HG02763 (cell line): ENCODE data around the gene GBA2.

Source experiments
- ATAC-seq: cut with Tn5 transposase; IDR thresholded peaks from one replicate; pipeline ENCODE4 v1.9.1; 2021; ENCODE audit warnings: mild to moderate bottlenecking, moderate library complexity; ENCODE audit not compliant: unreplicated experiment

The GBA2 gene

DNA sequence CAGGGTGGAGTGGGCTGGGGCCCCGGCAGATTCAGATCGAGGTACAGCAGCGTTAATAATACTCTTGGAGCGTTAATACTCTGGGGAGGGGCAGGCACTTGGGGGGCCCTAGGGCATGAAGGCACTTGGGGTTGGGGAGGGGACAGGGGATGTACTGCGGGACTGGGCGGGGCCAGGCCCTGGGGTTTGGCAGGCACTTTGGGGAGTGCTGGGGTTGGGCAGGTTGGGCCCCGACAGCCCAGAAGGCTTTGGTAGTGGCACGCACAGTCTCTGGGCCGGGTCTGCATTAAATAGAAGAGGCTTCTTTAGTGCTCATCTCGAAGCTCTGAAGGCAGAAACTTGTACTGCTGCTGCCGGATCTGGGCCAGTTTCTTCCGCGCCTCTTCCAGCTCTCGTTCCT, 51.5 kb downstream of the GBA2 start:
- ATAC-seq: no peak

DNA sequence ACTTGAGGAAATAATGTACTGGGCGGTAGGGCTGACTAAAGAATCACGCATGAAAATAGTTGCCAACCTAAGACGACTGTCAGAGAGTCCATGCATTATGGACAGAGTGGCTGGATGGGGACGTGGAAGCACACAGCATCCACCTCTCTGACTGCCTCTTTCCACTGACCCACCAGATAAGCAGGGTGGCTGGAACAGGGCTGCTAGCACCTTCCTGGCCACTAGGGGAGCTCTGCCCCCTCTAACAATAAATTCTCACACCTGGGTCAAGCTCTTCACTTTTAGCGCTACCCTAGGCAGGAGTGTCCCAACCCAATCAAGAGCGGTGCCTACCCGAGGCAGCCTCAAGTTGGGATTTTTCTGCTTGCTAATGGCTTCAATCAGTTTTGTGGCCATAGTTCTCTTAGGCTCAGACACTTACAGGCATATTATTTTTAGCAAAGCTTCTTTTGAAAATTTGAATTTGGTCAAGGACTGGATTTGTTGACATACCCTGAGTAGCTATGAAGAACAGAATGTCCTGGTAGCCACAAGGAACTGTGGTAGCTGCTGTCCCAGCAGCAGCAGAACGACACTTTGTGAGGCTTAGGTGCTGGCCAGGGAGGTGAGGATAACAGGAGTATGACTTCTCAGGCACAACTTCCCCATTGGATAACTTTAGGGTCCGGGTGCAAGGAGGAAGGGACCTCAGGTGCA, 52.4 kb downstream of the GBA2 start:
- no peak for ATAC-seq

DNA sequence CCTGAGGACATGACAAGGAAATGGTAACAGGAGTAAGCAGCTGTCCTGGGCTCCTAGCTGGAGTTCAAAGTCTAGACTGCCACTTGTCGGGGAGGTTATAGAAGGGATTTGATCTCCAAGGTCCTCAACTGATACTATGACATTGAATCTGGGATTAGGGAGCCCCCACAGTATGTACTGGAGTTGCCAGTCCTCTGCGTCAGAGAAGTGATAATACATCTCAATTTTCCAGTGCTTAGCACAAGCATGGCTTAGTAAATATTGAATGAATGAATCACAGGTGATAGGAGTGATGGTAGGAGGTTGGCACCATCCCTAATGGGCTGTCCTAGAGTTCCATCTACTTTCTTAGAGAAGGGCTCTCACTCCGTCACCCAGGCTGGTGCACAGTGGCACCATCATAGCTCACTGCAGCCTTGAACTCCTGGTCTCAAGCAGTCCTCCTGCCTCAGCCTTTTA, 53.1 kb downstream of the GBA2 start:
- ATAC-seq: no peak

DNA sequence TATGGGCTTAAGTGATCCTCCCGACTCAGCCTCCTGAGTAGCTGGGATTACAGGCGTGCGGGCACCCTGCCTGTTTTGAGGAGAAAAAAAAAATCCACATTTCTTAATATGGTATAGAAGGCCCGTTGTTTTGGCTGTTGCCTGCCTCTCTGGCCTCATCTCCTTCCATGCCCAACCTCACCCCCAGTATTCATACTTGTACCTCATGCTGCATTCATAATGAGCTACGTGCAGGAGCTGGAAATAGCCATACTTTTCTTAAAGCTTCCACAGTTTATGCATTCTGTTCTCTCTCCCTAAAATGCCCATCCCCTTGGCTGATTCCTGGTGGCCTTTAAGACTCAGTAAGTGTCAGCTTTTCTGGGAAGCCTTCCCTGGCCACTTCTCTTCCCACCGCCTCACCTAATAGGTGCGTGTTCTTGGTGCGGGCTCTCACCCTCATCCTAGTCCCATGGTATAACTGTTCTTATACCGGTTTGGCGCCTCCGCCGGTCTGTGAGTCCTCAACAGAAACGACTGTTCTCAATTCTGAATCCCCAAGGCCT, 57.2 kb downstream of the GBA2 start:
- no peak for ATAC-seq

DNA sequence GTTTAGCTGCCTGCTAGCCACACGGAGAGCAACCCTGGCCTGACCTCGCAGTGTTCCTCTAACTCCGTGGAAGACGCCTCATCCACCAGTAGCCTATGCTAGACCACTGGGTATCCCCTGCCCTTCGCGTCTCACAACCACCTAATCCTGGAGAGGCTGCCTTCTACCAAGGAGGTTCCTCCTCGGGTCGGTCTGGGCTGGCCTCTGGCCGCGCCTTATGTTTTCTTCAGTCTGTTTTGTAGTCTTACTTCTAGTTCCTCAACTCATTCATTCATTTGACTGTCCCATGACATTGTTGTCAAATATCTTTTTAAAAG, 57.7 kb downstream of the GBA2 start:
- ATAC-seq: no peak

DNA sequence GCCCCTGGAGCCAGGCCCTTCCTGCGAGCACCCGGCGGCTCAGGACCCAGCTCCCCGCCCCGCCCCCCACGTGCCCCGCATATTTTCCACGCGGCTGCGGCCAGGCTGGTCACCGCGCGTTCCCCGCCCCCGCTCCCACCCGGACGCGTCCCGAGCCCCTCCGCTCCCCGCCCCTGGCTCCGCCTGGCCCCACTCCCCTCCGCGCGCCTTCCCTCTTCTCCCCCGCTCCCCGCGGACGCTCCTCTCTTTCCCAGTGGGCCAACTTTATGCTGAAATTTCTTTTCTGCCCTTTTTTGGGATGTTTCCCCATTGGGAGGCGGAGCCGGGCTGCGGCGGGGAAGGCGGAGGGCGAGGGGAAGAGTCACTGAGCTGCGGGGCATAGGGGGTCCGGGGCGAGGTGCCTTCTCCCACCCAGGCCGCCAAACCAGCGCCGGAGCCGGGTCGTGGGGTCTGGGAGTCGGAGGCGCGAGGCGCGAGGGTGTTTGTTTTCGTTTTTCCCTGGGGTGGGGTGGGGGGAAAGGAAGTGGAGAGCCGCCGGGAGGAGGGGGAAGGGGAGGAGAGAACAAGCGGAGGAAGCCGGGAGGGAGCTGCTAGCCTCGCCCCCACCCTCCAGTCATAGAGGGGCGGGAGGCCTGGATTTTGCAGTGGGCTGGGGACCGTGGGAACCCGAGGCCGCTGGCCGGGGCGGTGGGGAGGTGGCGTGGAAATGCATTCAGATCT, 58.3 kb downstream of the GBA2 start:
- ATAC-seq: no peak

DNA sequence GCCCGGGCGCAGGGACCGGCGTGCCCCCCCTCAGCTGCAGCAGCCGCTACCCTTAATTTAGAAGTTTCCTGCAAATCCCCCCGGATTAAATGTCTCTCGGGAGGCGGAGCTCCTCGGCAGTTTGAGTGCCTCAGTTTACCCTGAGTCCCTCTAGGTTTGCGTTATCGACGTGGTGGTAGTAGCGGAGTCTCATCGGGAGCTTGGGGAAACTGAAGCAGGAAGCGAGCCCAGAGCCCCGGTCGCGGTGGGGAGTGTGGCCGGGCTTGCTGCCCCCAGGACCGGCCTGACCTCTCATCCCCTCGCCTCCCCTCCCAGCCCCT, 58.8 kb downstream of the GBA2 start:
- no peak for ATAC-seq

DNA sequence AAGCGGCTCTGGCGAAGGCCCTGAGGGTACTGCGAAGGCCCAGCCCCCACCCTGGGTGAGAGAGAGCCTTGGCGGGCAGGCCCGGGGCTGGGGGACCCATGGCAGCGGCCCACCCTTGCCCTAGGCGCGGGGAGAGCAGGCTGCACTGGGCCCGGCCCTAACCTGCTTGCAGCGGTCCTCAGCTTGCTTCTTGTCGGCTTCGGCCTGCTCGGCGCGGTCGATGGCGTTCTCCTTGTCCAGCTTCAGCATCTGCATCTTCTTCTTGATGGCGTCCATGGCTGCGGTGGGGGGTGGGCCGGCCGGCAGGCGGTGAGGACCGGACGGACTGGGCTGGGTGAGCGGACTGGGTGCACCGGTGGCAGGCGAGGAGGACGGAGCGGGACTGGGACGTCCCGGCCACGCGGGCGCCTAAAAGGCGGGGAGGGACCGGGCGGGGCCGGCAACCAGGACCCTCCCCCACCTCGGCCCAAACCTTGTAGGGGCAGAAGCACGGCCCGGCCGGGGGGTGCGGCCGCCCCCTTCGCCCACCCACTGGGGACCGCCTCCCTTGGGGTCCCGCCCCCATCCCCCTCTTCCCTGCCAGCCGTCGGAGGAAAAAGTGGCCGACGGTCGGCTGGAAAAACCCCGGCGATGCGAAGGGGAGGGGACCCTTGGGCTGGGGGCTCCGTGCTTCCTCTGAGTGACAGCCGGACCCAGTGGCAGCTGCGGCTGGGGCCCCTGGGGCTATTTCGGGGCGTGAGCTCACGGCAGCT, 59.3 kb downstream of the GBA2 start, which contains the start of gene TPM2:
TSS of gene TPM2 (minus strand) at position 384 of the 752 bp plus-strand sequence. CDS start at position 276, 108 bp downstream.
- ATAC-seq: no peak

DNA sequence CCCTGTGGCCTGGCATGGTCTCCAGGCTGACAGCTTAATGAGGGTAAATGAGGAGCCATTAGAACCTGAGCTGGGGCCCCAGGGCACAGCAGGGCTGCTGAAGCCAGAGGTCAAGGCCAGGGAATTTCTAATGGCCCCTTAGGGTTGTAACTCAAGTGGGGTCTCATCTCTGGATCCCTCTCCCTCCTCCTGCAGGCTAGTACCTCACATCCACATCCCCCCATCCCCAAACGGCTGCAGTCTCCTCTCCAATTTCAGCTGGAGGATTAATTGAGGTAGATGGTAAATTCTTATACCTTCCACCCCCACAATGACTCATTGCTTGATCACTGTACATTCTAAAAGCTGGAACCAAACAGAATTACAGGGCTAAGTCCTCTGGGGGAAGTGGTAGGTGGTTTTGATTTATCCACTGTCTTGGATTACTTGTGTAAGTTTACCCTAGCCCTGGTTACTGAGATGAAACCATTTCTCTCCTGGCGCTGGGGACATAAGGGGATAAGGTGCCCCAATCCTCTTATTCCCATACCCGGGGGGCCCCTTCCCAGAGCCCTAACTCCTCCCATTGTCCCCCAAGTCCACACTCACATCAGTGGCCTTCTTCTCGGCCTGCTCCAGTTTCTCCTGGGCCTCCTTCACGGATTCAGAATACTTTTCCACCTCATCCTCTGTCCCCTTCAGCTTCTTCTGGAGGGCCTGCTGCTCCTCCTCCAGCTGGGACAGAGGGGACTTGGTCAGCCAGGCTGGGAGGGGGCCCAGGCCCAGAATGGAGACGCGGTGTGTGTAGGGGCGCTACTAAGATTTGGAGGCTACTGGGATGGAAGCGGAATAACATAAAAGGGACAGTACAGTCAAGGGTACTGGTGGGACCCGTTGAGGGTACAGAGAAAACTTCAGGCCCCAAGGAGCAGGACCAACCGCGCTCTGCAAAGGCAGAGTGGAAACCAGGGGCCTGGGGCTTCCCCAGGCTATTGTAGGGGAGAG, 60.2 kb downstream of the GBA2 start:
- no peak for ATAC-seq

DNA sequence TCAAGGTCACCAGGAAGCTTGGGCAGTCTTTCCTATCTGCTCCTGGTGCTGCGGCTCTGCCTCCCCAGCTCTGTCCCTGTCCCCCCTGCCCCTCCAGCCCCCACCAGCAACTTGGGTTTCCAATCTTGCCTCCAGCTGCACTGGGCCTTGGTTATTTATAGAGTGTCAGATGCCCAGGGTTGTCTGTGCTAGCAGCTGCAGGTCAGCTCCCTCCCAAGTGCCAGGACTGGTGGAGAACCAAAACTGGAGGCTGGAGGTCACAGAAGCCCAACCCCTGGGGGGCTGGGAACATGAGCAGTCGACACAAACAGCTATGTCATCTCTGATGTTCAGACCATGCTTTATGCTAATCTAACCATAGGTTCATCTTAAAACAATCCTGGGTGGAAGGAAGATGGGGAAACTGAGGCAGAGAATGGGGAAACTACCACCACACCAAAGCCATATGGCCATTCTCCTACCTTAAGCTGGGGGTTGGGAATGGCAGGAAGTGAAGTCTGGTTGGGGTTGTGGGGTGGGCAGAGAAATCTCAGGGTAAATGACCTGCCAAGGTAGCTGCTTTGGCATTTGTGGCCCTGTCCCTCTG, 61.0 kb downstream of the GBA2 start:
- ATAC-seq: no peak

DNA sequence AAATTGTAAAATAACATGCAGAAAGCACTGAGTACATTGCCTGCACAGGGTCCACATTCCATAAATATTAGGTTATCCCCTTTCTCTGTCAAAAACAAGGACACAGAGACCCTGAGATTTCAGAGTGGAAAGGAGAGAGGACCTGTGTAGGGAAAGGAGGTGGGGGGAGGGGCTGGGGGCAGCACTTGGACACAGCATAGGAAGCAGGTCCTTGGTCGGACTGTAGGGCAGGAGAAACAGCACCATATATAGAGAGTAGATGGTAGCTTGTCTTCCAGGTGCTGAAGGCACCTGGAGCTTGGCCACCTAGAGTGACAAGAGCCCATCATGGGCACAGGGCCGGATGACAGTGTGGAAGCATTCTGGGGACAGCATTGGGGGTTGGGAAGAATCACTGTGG, 61.7 kb downstream of the GBA2 start:
- ATAC-seq: no peak
